Caco-2 (cell line): ENCODE data around the gene ZDHHC3. TPM values are rescaled to one million over a fixed set of nuclear protein-coding genes. Genes with fewer than 3 reads are reported as not detected.

Source experiments
- BruUV-seq: library from RNA; stranded (reverse); fragments of 400-500 nt; replicated peaks from 2 replicates; lab custom pipeline; 2021; lab: Mats Ljungman, UMichigan
- CTCF ChIA-PET: fragments of 300-600 bp; sonication (Branson Sonifier 250); formaldehyde crosslinking; loops from one replicate; lab custom pipeline; 2022; ENCODE audit warnings: antibody characterized with exemption; lab: Charles Lee
- POLR2A ChIA-PET: fragments of 300-600 bp; sonication (Branson Sonifier 250); formaldehyde crosslinking; loops from one replicate; lab custom pipeline; 2022; ENCODE audit warnings: antibody characterized with exemption; lab: Charles Lee
- DNase-seq, 2 experiments: peaks; one replicate each; pipeline versions ENCODE4 v3.0.0 to v3.0.0-alpha.2; 2020 to 2022
- H3K27me3 ChIP-seq: replicated peaks from 2 replicates; pipeline ENCODE4 v1.6.0; 2011; ENCODE audit warnings: low read length; ENCODE audit not compliant: control insufficient read depth, insufficient read depth
- H3K36me3 ChIP-seq: 2 replicates; pipeline ENCODE4 v1.5.1; 2011; ENCODE audit warnings: low read length; ENCODE audit not compliant: control insufficient read depth, insufficient read depth
- H3K4me1 ChIP-seq: fragments of 250-450 bp; sonication (Bioruptor Pico); 2 replicates; pipeline ENCODE4 v1.5.1; 2020; ENCODE audit warnings: mild to moderate bottlenecking
- H3K4me3 ChIP-seq: 2 replicates; pipeline ENCODE4 v1.5.1; 2011; ENCODE audit warnings: low read depth, mild to moderate bottlenecking, control low read depth, low read length
- H3K9me3 ChIP-seq: fragments of 250-450 bp; sonication (Bioruptor Pico); 2 replicates; pipeline ENCODE4 v1.5.1; 2020; ENCODE audit warnings: mild to moderate bottlenecking, moderate library complexity
- H3K27ac Mint-ChIP-seq: one replicate; pipeline ENCODE4 v1.8.0; 2022; ENCODE audit warnings: mixed read lengths; ENCODE audit not compliant: unreplicated experiment
- H3K27me3 Mint-ChIP-seq: one replicate; pipeline ENCODE4 v1.8.0; 2022; ENCODE audit warnings: mixed read lengths; ENCODE audit not compliant: insufficient read depth, unreplicated experiment
- H3K36me3 Mint-ChIP-seq: one replicate; pipeline ENCODE4 v1.8.0; 2022; ENCODE audit warnings: mild to moderate bottlenecking, mixed read lengths; ENCODE audit not compliant: insufficient read depth, unreplicated experiment
- H3K4me1 Mint-ChIP-seq: one replicate; pipeline ENCODE4 v1.8.0; 2022; ENCODE audit warnings: low read depth, mixed read lengths; ENCODE audit not compliant: unreplicated experiment
- H3K4me3 Mint-ChIP-seq: one replicate; pipeline ENCODE4 v1.8.0; 2022; ENCODE audit warnings: mild to moderate bottlenecking, moderate library complexity, mixed read lengths; ENCODE audit not compliant: unreplicated experiment
- H3K9me3 Mint-ChIP-seq: one replicate; pipeline ENCODE4 v1.8.0; 2022; ENCODE audit warnings: mixed read lengths; ENCODE audit not compliant: unreplicated experiment
- intact Hi-C: fragments of 100-400 bp; cut with micrococcal nuclease; formaldehyde crosslinking; loops from one replicate; pipeline ENCODE4 v1.10.0; 2022; ENCODE audit not compliant: unreplicated experiment
- total RNA-seq: library from RNA; stranded (reverse); gene quantifications from 2 replicates; pipeline ENCODE4 v1.2.3, GENCODE V29; 2022
- TF ChIP-seq, protein P1 (sequence below), 2 experiments: fragments of 200-600 bp in 1 of 2; IDR thresholded peaks; 1 replicate in 1 of 2; 2 replicates in 1 of 2; pipeline versions ENCODE4 v1.5.1 to v1.8.0; 2011 to 2022; ENCODE audit warnings: antibody characterized with exemption in 1 of 2, control low read depth in 1 of 2, inconsistent platforms in 1 of 2, low read depth in 1 of 2, low read length in 1 of 2, mild to moderate bottlenecking in 1 of 2, moderate library complexity in 1 of 2; ENCODE audit not compliant: insufficient read depth in 1 of 2, severe bottlenecking in 1 of 2, unreplicated experiment in 1 of 2

ZDHHC3 gene
- total RNA-seq, 1 experiment from 2014 or later, result 71.3 TPM

DNA sequence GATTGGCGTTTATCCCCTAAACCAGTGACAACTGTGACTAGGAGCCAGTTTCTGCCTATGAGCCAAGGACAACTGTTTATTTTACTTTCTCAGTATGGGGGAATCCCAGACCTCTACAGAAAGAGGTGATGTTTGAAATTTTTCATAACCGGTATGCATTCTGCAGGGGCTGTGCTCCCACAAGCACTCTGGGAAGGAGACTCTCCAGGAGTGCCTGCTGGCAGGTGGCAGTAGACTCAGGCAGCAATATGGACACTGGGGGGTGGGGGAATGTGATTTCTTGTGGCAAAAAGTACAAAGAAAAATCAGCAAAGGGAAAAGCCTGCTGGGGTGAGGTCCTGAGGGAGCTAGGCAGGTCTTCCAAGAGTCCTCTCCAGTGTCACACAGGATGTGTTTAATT, 95.7 kb downstream of the ZDHHC3 start:
- TF ChIP-seq, protein P1, sequence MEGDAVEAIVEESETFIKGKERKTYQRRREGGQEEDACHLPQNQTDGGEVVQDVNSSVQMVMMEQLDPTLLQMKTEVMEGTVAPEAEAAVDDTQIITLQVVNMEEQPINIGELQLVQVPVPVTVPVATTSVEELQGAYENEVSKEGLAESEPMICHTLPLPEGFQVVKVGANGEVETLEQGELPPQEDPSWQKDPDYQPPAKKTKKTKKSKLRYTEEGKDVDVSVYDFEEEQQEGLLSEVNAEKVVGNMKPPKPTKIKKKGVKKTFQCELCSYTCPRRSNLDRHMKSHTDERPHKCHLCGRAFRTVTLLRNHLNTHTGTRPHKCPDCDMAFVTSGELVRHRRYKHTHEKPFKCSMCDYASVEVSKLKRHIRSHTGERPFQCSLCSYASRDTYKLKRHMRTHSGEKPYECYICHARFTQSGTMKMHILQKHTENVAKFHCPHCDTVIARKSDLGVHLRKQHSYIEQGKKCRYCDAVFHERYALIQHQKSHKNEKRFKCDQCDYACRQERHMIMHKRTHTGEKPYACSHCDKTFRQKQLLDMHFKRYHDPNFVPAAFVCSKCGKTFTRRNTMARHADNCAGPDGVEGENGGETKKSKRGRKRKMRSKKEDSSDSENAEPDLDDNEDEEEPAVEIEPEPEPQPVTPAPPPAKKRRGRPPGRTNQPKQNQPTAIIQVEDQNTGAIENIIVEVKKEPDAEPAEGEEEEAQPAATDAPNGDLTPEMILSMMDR (IDR thresholded peaks at IDR 0.05; ENCODE audit: insufficient read depth in 1 of 2, low read depth in 1 of 2, low read length in 1 of 2, severe bottlenecking in 1 of 2, unreplicated experiment in 1 of 2), result no peak
- CTCF ChIA-PET, result no interaction called here
- no peak for DNase-seq
- no peak overlapping the region for H3K27ac Mint-ChIP-seq
- Histone ChIP-seq H3K4me3 (no peak overlapping the region), H3K27me3 (no peaks in the 10 kb centered on the region), H3K36me3 (no peaks in the 10 kb centered on the region), H3K9me3 (no peaks in the 10 kb centered on the region), H3K4me1 (no peaks in the 10 kb centered on the region)
- peaks cover 1% of the 10 kb centered on the region for H3K4me1 Mint-ChIP-seq
- H3K27me3 Mint-ChIP-seq, result peaks cover 6% of the 10 kb centered on the region
- intact Hi-C loops, result no loop called here
- BruUV-seq, result no TSS peak
- H3K9me3 Mint-ChIP-seq, result no peaks in the 10 kb centered on the region
- H3K36me3 Mint-ChIP-seq, result no peaks in the 10 kb centered on the region
- H3K4me3 Mint-ChIP-seq, result no peak overlapping the region
- POLR2A ChIA-PET, result no interaction called here

DNA sequence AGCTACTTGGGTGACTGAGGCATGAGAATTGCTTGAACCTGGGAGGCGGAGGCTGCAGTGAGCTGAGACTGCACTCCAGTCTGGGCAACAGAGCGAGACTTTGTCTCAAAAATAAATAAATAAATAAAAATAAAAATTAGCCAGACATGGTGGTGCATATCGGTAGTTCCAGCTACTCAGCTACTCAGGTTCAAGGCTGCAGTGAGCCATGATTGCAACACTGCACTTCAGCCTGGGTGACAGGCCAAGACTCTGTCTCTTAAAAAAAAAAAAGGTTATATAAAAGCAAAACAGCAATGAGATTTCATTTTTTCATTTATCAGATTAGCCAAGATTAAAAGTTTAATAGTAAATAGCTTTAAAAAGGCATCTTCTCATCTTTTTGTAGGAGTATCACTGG, 98.6 kb downstream of the ZDHHC3 start:
- CTCF ChIA-PET, result no interaction called here
- TF ChIP-seq, protein P1 (IDR thresholded peaks at IDR 0.05; ENCODE audit: insufficient read depth in 1 of 2, low read depth in 1 of 2, low read length in 1 of 2, severe bottlenecking in 1 of 2, unreplicated experiment in 1 of 2), result no peak
- Histone ChIP-seq H3K36me3 (no peaks in the 10 kb centered on the region), H3K27me3 (no peaks in the 10 kb centered on the region), H3K9me3 (no peaks in the 10 kb centered on the region), H3K4me3 (no peak overlapping the region), H3K4me1 (no peaks in the 10 kb centered on the region)
- BruUV-seq, result no TSS peak
- intact Hi-C loops, result no loop called here
- Mint-ChIP-seq H3K4me3 (no peak overlapping the region), H3K4me1 (no peaks in the 10 kb centered on the region), H3K9me3 (no peaks in the 10 kb centered on the region), H3K27me3 (peaks cover 6% of the 10 kb centered on the region), H3K27ac (no peak overlapping the region), H3K36me3 (no peaks in the 10 kb centered on the region)
- no peak for DNase-seq
- POLR2A ChIA-PET, result no interaction called here

DNA sequence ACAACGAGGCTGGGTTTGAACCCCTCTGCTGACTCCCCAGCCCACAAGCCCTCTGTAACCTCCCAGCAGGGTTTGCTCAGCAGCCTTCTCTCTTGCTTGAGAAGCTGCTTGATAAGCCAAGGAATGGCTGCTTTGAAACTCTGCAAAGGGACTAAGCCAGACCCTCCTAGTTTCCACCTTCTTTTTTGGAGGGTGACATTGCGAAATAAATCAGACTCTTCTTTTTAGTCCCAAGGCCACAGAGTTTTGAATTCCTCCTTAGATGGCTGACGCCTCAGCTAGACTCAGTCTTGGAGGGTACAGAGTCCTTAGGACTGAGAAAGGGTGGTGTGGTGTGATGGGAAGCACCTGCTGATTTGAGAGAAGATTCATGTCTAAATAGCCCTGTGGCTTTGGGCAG, 100.4 kb downstream of the ZDHHC3 start:
- H3K9me3 Mint-ChIP-seq, result no peaks in the 10 kb centered on the region
- ChIA-PET CTCF (no interaction called here), POLR2A (no interaction called here)
- H3K4me3 Mint-ChIP-seq, result no peak overlapping the region
- no TSS peak for BruUV-seq
- DNase-seq, result no peak
- H3K27me3 Mint-ChIP-seq, result peaks cover 6% of the 10 kb centered on the region
- H3K4me1 Mint-ChIP-seq, result no peaks in the 10 kb centered on the region
- H3K27ac Mint-ChIP-seq, result no peak overlapping the region
- H3K27me3 ChIP-seq, result no peaks in the 10 kb centered on the region
- no peaks in the 10 kb centered on the region for H3K36me3 Mint-ChIP-seq
- H3K9me3 ChIP-seq, result no peaks in the 10 kb centered on the region
- no peak overlapping the region for H3K4me3 ChIP-seq
- H3K36me3 ChIP-seq, result no peaks in the 10 kb centered on the region
- intact Hi-C loops, result no loop called here
- no peaks in the 10 kb centered on the region for H3K4me1 ChIP-seq
- TF ChIP-seq, protein P1 (IDR thresholded peaks at IDR 0.05; ENCODE audit: insufficient read depth in 1 of 2, low read depth in 1 of 2, low read length in 1 of 2, severe bottlenecking in 1 of 2, unreplicated experiment in 1 of 2), result no peak

Other genes with a start within 250 kb of the ZDHHC3 start
- 3.2 and 3.3 TPM in 2 replicates for gene ZNF501, start 246.5 kb downstream of the ZDHHC3 start, total RNA-seq
- gene KIAA1143, start 214.6 kb downstream of the ZDHHC3 start, total RNA-seq, result 29.0 and 29.8 TPM in 2 replicates
- 22.4 and 25.3 TPM in 2 replicates for gene KIF15, start 214.4 kb downstream of the ZDHHC3 start, total RNA-seq
- gene TMEM42, start 114.3 kb downstream of the ZDHHC3 start, total RNA-seq, result 8.0 and 8.8 TPM in 2 replicates
- gene TGM4, start 101.6 kb downstream of the ZDHHC3 start, total RNA-seq, result not detected in 2 replicates
- gene EXOSC7, start 70 bp upstream of the ZDHHC3 start, total RNA-seq, result 70.9 and 73.8 TPM in 2 replicates
- 1.1 TPM in 1 of 2 replicates, not detected in the other for gene CLEC3B, start 50.1 kb upstream of the ZDHHC3 start, total RNA-seq
- 22.5 and 25.0 TPM in 2 replicates for gene CDCP1, start 170.2 kb upstream of the ZDHHC3 start, total RNA-seq